HL-60 (cell line): ENCODE measurements around the gene CERT1.

ENCODE experiments used
- CTCF ChIP-seq: IDR thresholded peaks from one replicate; pipeline ENCODE4 v1.5.1; 2011; ENCODE audit warnings: low read length, control low read depth, inconsistent platforms; ENCODE audit not compliant: insufficient read depth
- REST ChIP-seq: IDR thresholded peaks from 2 replicates; pipeline ENCODE4 v1.6.1; 2012; ENCODE audit warnings: low read depth; ENCODE audit not compliant: insufficient replicate concordance

GRCh38 chr5:75358117-75358516 is 153.3 kb downstream of the CERT1 start:
- TF ChIP-seq CTCF (no peak), REST (no peak)
